Inferior parietal cortex (tissue), 1 donor: ENCODE data around the gene ALDH5A1.

ENCODE experiments used
- DNase-seq: peaks from one replicate; pipeline ENCODE4 v3.0.0-alpha.2; 2016; ENCODE audit errors: extremely low spot score

ALDH5A1 gene

DNA sequence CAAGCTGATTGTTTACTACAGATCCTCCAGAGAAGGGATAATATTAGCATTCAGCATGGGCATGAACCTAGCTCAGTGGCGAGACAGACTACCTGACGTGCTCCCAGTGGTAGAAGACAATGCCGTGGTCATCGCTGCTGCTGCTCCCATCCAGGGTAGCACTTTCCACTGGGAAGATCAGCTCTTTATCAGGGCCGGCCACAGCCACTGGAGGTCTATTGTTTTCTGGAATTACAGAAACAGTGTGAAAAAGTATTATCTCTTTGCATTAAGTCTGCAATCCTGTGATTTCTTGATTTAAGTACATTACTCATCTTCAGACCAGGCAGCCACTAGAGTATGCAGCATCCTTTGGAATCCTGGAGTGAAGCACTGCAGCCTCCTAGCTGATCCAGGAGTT, 75.0 kb downstream of the ALDH5A1 start:
- DNase-seq = no peak

DNA sequence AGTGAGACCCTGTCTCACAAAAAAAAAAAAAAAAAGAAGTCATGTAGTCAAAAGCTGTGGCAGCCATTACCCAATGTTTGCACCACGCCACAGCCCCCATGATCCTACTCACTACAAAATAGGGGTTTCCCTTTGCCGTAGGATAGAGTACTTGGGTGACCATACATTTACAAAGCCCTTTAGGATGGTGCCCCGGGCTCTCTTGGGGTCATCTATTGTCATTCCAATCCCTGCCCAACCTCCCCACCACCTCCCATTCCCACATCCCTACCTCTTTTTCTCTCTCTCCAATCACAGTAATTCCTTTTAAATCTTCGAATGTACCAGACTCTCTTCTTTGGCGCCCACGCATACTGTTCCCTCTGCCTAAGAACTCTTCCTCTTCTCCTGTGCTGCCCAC, 76.6 kb downstream of the ALDH5A1 start:
- DNase-seq = no peak

DNA sequence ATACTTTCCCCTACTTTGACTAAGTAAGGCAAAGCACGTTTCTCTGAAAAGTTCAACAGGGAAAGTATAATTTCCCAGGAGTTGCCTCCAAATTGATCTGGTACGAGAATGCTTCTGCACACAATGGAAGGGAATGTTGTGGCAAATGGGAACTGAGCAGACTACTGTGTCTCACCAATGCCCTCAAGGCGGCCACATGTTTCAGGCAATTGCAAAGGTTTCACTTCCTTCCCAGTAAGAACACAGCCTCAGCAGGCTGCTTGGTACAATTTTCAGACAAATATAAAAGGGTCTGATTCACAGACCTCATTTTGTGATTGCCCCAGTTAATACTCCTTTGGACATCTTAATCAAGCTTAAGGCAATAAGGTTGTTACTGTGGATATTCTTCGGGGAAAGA, 80.0 kb downstream of the ALDH5A1 start:
- DNase-seq = no peak

DNA sequence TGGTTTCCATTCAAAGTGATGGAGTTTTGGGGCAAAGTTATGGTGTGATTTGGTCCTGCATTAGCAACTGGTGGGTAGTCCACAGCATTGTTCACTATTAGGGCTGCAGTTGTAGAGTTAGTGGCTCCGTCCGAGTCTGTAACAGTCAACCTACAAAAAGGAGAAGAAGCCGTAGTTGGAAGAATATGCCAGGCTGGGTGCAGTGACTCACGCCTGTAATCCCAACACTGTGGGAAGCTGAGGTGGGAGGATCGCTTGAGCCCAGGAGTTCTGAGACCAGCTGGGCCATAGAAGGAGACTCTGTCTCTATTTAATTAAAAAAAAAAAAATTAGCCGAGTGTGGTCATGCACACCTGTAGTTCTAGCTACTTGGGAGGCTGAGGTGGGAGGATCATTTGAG, 81.7 kb downstream of the ALDH5A1 start:
- no peak for DNase-seq

DNA sequence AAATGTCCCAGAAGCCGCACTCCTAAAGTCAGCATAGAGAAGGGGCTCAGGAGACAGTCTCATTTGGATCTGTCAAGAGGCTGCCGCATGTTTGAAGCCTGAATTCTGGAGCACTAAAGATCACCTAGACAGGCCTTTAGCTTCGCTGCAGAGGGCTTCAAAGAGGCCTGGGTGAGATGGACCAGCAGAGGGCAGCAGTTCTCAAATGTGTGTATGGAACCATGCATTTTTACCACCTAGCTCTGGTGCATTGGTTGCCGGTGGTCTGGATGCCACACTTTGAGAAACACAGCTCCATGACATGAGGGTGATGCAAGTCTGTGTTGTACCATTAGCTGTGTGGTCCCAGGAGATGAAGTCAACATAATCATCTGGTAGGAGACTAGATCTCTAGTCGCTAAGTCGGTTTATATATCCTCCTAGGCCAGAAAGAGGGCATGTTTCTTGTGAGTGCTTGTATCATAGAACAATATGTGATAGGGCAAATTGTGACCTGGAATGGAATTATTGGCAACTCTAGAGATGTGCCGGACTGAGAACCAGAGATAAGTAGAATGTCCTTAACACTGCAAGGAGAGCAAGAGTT, 86.4 kb downstream of the ALDH5A1 start:
- peak; percentile 85 for DNase-seq

DNA sequence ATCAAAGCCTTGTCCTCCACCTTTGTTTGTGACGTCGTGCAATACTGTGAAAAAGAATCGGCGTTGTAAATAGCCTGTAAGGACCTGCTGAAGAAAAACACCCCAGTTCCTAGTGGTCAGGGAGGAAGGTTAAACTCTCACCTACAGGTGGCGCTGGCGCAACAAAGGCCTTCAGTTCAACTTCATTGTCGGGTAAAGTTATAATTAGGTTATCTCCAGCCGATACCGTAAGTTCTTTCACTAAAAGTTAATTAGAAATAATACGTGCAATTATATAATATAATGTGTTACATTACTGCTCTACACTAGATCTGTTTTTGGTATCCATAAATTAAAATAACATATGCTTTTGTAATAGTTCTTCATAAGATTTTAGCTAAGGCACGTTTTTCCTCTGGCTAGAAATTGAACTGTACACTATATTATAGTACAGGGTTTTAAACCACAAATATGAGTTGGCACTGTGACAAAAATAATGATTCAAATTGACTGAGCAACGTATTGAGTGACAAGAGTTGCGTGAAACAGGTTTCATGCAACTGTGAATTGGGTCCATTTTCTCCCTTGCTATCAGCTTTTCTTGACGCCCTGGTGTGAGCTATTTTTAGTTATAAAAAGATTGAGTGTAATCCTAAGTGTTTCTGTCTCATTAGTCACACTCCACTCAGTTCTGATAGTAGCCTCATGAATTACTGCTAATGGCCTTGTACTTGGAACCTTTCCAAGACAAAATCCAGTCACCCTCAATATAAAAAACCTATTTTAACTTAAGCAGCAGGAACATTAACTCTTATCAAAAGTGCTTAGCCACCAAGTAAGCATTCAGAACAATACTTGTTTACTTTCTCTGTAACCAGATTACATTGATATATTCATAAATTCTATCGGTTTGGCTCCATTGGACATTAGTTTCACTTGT, 89.0 kb downstream of the ALDH5A1 start:
- peak; percentile 89 for DNase-seq

DNA sequence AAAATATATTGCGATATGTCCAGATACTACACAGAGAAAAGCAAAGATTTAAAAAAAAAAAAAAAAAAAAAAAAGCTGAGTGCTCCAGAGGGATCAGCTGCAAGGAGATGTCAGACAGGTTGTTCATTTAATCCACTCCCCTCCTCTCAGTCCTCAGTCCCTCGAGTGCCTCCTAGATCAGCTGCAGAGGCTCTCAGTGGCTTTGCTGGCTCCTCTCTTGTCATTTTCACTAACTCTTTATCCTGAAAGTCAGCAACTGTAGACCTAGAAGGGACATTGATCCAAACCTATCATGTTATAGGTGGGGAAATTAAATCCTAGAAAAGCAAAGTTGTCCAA, 89.6 kb downstream of the ALDH5A1 start:
- no peak for DNase-seq
